Hepatocyte (in vitro differentiated cells): ENCODE measurements around the gene ZNF93. TPM values are rescaled to one million over a fixed set of nuclear protein-coding genes. Genes with fewer than 3 reads are reported as not detected.
"Not testable (repeated sequence)": the region's sequence is repeated elsewhere in the genome, so short reads cannot be mapped to it uniquely, and the experiment has no call there.

ENCODE experiments used
- DNase-seq: peaks from one replicate; pipeline ENCODE4 v3.0.0-alpha.2; 2016; ENCODE audit warnings: low spot score
- H2AFZ ChIP-seq: fragments of 200-600 bp; sonication (generic); 2 replicates; pipeline ENCODE4 v1.6.0; 2016; ENCODE audit warnings: antibody characterized with exemption, mild to moderate bottlenecking
- H3K27ac ChIP-seq: fragments of 200-600 bp; sonication (generic); 2 replicates; pipeline ENCODE4 v1.5.1; 2016; ENCODE audit warnings: mild to moderate bottlenecking
- H3K27me3 ChIP-seq: fragments of 200-600 bp; sonication (generic); 2 replicates; pipeline ENCODE4 v1.6.1; 2016
- H3K36me3 ChIP-seq: fragments of 200-600 bp; sonication (generic); replicated peaks from 2 replicates; pipeline ENCODE4 v1.5.1; 2016; ENCODE audit warnings: low read depth; ENCODE audit not compliant: insufficient read depth
- H3K4me1 ChIP-seq: fragments of 200-600 bp; sonication (generic); 2 replicates; pipeline ENCODE4 v1.5.1; 2016; ENCODE audit warnings: mild to moderate bottlenecking, moderate library complexity; ENCODE audit not compliant: insufficient read depth
- H3K4me2 ChIP-seq: fragments of 200-600 bp; sonication (generic); 2 replicates; pipeline ENCODE4 v1.6.0; 2016
- H3K4me3 ChIP-seq: fragments of 200-600 bp; sonication (generic); 2 replicates; pipeline ENCODE4 v1.5.1; 2016; ENCODE audit warnings: mild to moderate bottlenecking
- H3K79me2 ChIP-seq: fragments of 200-600 bp; sonication (generic); 2 replicates; pipeline ENCODE4 v1.6.0; 2017; ENCODE audit warnings: mild to moderate bottlenecking
- H3K9me2 ChIP-seq: fragments of 200-600 bp; sonication (generic); replicated peaks from 2 replicates; pipeline ENCODE4 v1.6.0; 2017; ENCODE audit warnings: mild to moderate bottlenecking; ENCODE audit not compliant: insufficient read depth
- H3K9me3 ChIP-seq: fragments of 200-600 bp; sonication (generic); 2 replicates; pipeline ENCODE4 v1.5.1; 2016; ENCODE audit warnings: low read depth, mild to moderate bottlenecking
- H4K20me1 ChIP-seq: fragments of 200-600 bp; sonication (generic); 2 replicates; pipeline ENCODE4 v1.6.0; 2016; ENCODE audit warnings: mild to moderate bottlenecking; ENCODE audit not compliant: insufficient read depth, poor library complexity, severe bottlenecking
- EZH2 ChIP-seq: fragments of 200-600 bp; sonication (generic); IDR thresholded peaks from 2 replicates; pipeline ENCODE4 v1.6.1; 2016; ENCODE audit warnings: antibody characterized with exemption, mild to moderate bottlenecking, borderline replicate concordance
- EZH2phosphoT487 ChIP-seq: fragments of 200-600 bp; sonication (generic); IDR thresholded peaks from one replicate; pipeline ENCODE4 v1.6.1; 2018; ENCODE audit warnings: antibody characterized with exemption, mild to moderate bottlenecking, low read depth, moderate library complexity; ENCODE audit not compliant: unreplicated experiment, severe bottlenecking
- WGBS: methylation state at CpG from one replicate; pipeline ENCODE4 v1.1.6; 2016; ENCODE audit warnings: low lambda C conversion rate; ENCODE audit errors: missing lambda C conversion rate; 5-methylcytosine and 5-hydroxymethylcytosine counted together
- polyA plus RNA-seq: library from polyadenylated mRNA; unstranded; fragments of >200 nt; fragmentation: Nextera tagmentation; extraction: Ambion mirVana; gene quantifications from 2 replicates; pipeline ENCODE4 v1.2.1, GENCODE V29; 2016
- total RNA-seq: library from RNA; depleted of rRNA; stranded (reverse); fragments of >200 nt; gene quantifications from 2 replicates; pipeline ENCODE4 v1.2.3, GENCODE V29; 2014
- TF ChIP-seq, protein P1 (sequence below): fragments of 200-600 bp; sonication (generic); IDR thresholded peaks from 2 replicates; pipeline ENCODE4 v1.5.1; 2016; ENCODE audit warnings: antibody characterized with exemption, mild to moderate bottlenecking; ENCODE audit not compliant: poor library complexity

Gene ZNF93
- total and polyA plus RNA-seq, 2 experiments from 2014 or later = 9.1 to 11.8 TPM

DNA sequence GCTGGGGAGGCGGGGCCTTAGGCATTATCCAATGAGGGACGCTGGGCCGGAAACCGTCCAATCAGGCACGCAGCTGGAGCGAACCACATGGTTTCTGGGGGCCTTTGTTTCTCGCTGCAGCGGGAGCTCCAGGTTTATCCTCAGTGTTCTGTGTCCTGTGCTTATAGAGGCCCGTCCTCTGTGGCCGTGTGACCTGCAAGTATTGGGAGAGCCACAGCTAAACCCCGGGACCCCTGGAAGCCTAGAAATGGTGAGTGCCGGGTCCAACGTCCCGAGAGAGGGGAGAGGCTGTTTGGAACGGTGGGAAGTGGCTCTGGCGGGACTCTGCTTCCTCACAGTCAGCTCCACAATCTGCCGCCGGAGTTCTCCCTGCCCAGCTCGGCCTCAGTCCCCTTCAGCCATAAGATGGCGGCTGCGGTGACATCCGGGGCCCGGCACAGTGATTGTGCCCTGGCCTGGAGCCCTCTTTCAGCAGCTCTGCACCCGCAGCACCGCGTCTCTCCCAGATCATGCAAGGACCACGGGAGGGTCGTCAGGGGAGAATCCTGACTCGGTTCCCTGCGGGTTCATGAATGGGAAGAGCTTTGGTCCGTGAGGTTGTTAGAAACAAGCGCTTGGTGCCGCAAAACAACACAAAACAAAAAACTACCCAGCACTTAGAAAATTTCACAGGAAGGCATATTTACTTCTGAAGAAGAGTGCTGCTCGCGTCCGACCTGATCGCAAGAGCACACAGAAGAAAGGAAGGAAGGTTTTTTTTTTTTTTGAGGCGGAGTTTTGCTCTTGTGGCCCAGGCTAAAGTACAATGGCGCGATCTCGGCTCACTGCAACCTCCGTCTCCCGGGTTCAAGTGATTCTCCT is 34.8 kb upstream of the ZNF93 start, which contains the start of gene ZNF253:
Gene ZNF253 (plus strand): TSS at position 133 of the 861 bp plus-strand sequence. CDS start 115 bp downstream, at position 248.
- Histone ChIP-seq H3K9me3 (peaks cover 17% of the 10 kb centered on the region), H2AFZ (peak within 1 kb of the TSS; percentile 95), H4K20me1 (no peaks in the 10 kb centered on the region), H3K4me2 (peak within 1 kb of the TSS; percentile 91), H3K4me3 (peak within 1 kb of the TSS; percentile 76), H3K79me2 (peaks cover 47% of the 10 kb centered on the region), H3K36me3 (no peaks in the 10 kb centered on the region), H3K27ac (peak within 1 kb of the TSS; percentile 94), H3K9me2 (no peaks in the 10 kb centered on the region), H3K27me3 (no peaks in the 10 kb centered on the region), H3K4me1 (no peaks in the 10 kb centered on the region)
- no peak for TF ChIP-seq EZH2phosphoT487
- TF ChIP-seq, protein P1, sequence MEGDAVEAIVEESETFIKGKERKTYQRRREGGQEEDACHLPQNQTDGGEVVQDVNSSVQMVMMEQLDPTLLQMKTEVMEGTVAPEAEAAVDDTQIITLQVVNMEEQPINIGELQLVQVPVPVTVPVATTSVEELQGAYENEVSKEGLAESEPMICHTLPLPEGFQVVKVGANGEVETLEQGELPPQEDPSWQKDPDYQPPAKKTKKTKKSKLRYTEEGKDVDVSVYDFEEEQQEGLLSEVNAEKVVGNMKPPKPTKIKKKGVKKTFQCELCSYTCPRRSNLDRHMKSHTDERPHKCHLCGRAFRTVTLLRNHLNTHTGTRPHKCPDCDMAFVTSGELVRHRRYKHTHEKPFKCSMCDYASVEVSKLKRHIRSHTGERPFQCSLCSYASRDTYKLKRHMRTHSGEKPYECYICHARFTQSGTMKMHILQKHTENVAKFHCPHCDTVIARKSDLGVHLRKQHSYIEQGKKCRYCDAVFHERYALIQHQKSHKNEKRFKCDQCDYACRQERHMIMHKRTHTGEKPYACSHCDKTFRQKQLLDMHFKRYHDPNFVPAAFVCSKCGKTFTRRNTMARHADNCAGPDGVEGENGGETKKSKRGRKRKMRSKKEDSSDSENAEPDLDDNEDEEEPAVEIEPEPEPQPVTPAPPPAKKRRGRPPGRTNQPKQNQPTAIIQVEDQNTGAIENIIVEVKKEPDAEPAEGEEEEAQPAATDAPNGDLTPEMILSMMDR = peak; percentile 13
- WGBS = under 1% methylated on average over 43 of the region's 43 CpGs
- peak; percentile 97 for DNase-seq

DNA sequence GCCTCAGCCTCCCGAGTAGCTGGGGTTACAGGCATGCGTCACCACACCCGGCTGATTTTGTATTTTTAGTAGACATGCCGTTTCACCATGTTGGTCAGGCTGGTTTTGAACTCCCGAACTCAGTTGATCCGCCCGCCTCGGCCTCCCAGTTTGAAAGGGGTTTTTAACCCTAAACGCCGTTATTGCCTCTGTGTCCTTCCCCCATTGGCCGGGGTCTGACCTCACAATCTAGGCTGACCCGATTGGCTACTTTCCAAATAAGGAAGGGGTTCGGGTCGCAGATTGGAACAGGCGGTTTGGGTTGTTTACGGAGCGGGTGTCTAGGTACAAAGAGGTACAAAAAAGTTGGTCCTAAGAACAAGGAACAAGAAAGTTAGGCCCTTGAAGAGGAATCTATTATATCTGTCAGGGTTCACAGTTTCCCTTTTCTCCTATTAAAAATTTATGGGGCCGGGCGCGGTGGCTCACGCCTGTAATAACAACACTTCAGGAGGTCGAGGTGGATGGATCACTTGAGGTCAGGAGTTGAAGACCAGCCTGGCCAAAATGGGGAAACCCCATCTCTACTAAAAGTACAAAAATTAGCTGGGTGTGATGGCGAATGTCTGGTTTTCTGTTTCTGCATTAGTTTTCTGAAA is 34.0 kb upstream of the ZNF93 start:
- Histone ChIP-seq H4K20me1 (no peaks in the 10 kb centered on the region), H3K36me3 (no peaks in the 10 kb centered on the region), H3K4me2 (peak overlapping the region; percentile 91), H3K4me3 (peak overlapping the region; percentile 76), H3K9me2 (no peaks in the 10 kb centered on the region), H3K79me2 (peaks cover 54% of the 10 kb centered on the region), H3K27ac (peak overlapping the region; percentile 94), H3K27me3 (no peaks in the 10 kb centered on the region), H3K9me3 (peaks cover 24% of the 10 kb centered on the region), H3K4me1 (no peaks in the 10 kb centered on the region), H2AFZ (peak overlapping the region; percentile 95)
- peak; percentile 43 for DNase-seq
- 2% methylated on average over 23 of the region's 23 CpGs for WGBS
- TF ChIP-seq, protein P1 = no peak
- TF ChIP-seq EZH2 (no peak), EZH2phosphoT487 (no peak)

DNA sequence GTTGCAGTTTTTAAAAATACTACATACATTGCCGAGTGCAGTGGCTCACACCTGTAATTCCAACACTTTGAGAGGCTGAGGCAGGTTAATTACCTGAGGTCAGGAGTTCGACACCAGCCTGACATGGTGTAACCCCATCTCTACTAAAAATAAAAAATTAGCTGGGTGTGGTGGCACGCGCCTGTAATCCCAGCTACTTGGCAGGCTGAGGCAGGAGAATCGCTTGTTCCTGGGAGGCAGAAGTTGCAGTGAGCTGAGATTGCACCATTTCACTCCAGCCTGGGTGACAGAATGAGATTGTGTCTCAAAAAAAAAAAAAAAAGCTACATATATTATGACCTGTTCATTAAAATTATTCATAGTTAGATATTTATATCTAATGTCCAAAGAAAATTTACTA is 30.7 kb upstream of the ZNF93 start:
- H3K4me1 ChIP-seq, H3K9me2 ChIP-seq, DNase-seq, H3K27me3 ChIP-seq, H3K27ac ChIP-seq, H3K4me3 ChIP-seq, H2AFZ ChIP-seq, H4K20me1 ChIP-seq, H3K36me3 ChIP-seq, H3K4me2 ChIP-seq: not testable (repeated sequence)
- Histone ChIP-seq H3K9me3 (peaks cover 43% of the 10 kb centered on the region), H3K79me2 (peaks cover 86% of the 10 kb centered on the region)
- 98% methylated on average over 5 of the region's 5 CpGs for WGBS

DNA sequence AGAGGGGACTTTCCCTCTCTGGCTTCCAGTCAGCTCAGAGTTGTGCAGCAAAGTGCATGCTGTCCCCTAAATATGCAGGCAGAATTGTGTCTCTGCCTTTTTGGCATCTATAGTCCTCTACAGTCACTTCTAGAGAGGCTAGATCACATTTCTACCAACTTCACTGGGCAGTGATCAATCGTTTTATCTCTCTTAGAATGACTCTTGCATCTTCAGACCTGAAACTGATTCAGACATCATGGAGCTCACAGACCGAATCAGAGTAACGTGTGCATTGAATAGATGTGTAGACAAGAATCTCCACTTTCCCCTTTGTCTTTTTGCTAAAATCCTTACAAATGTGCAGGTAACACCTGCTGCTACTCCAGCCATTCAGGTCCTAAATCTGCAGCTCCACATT is 28.8 kb upstream of the ZNF93 start:
- no peak for DNase-seq
- Histone ChIP-seq H2AFZ (no peak overlapping the region), H3K27ac (no peak overlapping the region), H3K9me3 (peaks cover 60% of the 10 kb centered on the region), H4K20me1 (no peaks in the 10 kb centered on the region), H3K4me1 (no peaks in the 10 kb centered on the region), H3K36me3 (no peaks in the 10 kb centered on the region), H3K4me3 (no peak overlapping the region), H3K9me2 (no peaks in the 10 kb centered on the region), H3K4me2 (no peak overlapping the region), H3K79me2 (peaks cover 98% of the 10 kb centered on the region), H3K27me3 (no peaks in the 10 kb centered on the region)
- 94% methylated on average over 3 of the region's 3 CpGs for WGBS
- TF ChIP-seq, protein P1 = no peak
- TF ChIP-seq EZH2 (no peak), EZH2phosphoT487 (no peak)
